OCI-LY1 (cell line): Measurements from ENCODE around the gene TES.

Experiments
- CTCF ChIP-seq: fragments of 200-600 bp; sonication (generic), shearing (Covaris generic); IDR thresholded peaks from 2 replicates; pipeline ENCODE4 v1.5.1; 2017; ENCODE audit warnings: mild to moderate bottlenecking, antibody characterized with exemption, low read length, moderate library complexity, mixed read lengths
- EZH2 ChIP-seq: fragments of 200-600 bp; sonication (generic), shearing (Covaris generic); IDR thresholded peaks from 2 replicates; pipeline ENCODE4 v1.8.0; 2017; ENCODE audit warnings: borderline replicate concordance, mixed run types, mild to moderate bottlenecking, antibody characterized with exemption, low read length, moderate library complexity, mixed read lengths

DNA sequence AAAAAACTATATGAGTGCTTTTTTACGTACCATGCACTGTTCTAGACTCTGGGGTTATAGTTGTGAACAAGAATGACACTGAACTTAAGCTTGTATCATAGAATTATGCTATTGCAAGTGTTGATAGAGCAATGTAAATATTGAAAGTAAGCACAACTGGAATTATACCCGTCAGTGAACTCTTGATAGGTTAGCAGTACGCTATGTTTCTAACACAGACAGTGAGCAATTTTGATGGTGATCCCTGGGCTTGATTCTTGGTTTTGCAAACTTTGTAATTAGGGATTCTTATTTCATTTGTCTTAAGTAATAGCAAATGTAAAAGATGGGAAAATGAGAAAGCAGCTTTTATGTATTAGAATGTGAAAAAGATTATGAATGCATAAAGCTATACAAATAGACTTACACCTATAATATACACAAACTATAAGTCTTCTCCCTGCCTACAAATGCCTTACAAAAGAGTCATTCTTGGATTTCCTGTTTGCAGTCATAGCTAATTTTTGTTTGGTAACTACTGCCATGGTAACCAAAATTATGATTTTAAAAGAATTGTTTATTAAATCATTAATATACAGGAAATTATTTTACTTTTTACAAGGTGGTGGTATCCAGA lies 6.7 kb downstream of the TES start:
- TF ChIP-seq CTCF: no peak
- TF ChIP-seq EZH2: no peak
